ENCODE results near the gene AP3D1. TPM values are rescaled to one million over a fixed set of nuclear protein-coding genes. Genes with fewer than 3 reads are reported as not detected.
A peak's percentile ranks its signal among the peaks of the same experiment; 100 is the strongest.

Gene AP3D1
- total and polyA plus RNA-seq, 9 of the 15 experiments (the other 6 are each of a cell fraction or from before 2014, with no cell fraction given): 1.2 to 86.1 (median 35.9) TPM

GRCh38 chr19:2081873-2082810 lies 69.2 kb downstream of the AP3D1 start (continued):
- TF ChIP-seq RAD21 (CRISPR knock-in tag; conservative IDR thresholded peaks at IDR 0.05 in 1 of 2, IDR thresholded peaks at IDR 0.05 in 1 of 2) (no peak), C11orf30 (IDR thresholded peaks at IDR 0.05; ENCODE audit: low read depth) (no peak)

GRCh38 chr19:2080336-2080988 lies 70.9 kb downstream of the AP3D1 start:
- no peak overlapping the region for H3K27ac ChIP-seq (ENCODE audit: extremely low read depth, low read depth, low read length)
- H3K27me3 ChIP-seq (ENCODE audit: control insufficient read depth in 2 of 2, insufficient read depth in 2 of 2, low read length in 2 of 2): no peaks in the 10 kb centered on the region
- H3K4me3 ChIP-seq: no peak overlapping the region
- POLR2A ChIA-PET: interaction anchor here (0.5 to 0.6 kb wide), 2 partner anchors 31 to 38 kb away, joined by 3 read pairs; no protein-coding TSS in a partner anchor
- no peaks in the 10 kb centered on the region for H4K20me1 ChIP-seq (replicated peaks; ENCODE audit: control insufficient read depth, insufficient read depth, low read length)
- no peaks in the 10 kb centered on the region; the same call in 1 of the 2 replicates for H3K9me3 ChIP-seq (replicated peaks; ENCODE audit: control insufficient read depth, insufficient read depth, low read depth, low read length)
- no peak for ATAC-seq
- 88% methylated on average over 22 of the region's 23 CpGs for WGBS (ENCODE audit: insufficient coverage, low coverage, missing lambda C conversion rate)
- no peaks in the 10 kb centered on the region; the same call in 2 of the 3 replicates for H3K79me2 ChIP-seq (ENCODE audit: control insufficient read depth, insufficient read depth, low read length)
- no peak overlapping the region for H2AFZ ChIP-seq (ENCODE audit: low read depth, low read length)
- in situ Hi-C loops (cut with MboI): no loop called here
- H3K9me1 ChIP-seq (ENCODE audit: control insufficient read depth, insufficient read depth, low read length): no peaks in the 10 kb centered on the region
- DNase-seq (ENCODE audit: extremely low read depth in 1 of 4, low spot score in 3 of 4): no peak
- H3K4me2 ChIP-seq (ENCODE audit: insufficient read depth, low read length): no peak overlapping the region
- peak overlapping the region in 1 of 2 experiments; percentile 26; a peak in 2 of 4 replicates for H3K9ac ChIP-seq (ENCODE audit: insufficient read depth in 1 of 2, low read depth in 2 of 2, low read length in 2 of 2)
- intact Hi-C loops (cut with micrococcal nuclease): no loop called here
- H3K36me3 ChIP-seq (ENCODE audit: control insufficient read depth, insufficient read depth, low read length): peaks cover 46% of the 10 kb centered on the region; the same call in 2 of the 3 replicates
- TF ChIP-seq NFYB (IDR thresholded peaks at IDR 0.05; ENCODE audit: extremely low read depth, insufficient read length) (no peak), POLR3G (IDR thresholded peaks at IDR 0.05; ENCODE audit: extremely low read depth, insufficient read length, insufficient replicate concordance) (no peak), TCF3 (CRISPR knock-in tag; IDR thresholded peaks at IDR 0.05) (no peak), KAT7 (CRISPR knock-in tag; IDR thresholded peaks at IDR 0.05; ENCODE audit: borderline replicate concordance) (no peak), ELK1 (CRISPR knock-in tag; IDR thresholded peaks at IDR 0.05) (no peak), NFE2 (IDR thresholded peaks at IDR 0.05; ENCODE audit: low read depth) (no peak), MCM2 (IDR thresholded peaks at IDR 0.05; ENCODE audit: low read depth) (no peak), ARID4B (CRISPR knock-in tag; IDR thresholded peaks at IDR 0.05) (no peak)
- FAIRE-seq: peak; percentile 32
- no TSS peak for BruUV-seq (replicated peaks)
- H3K4me1 ChIP-seq (replicated peaks in 1 of 2; ENCODE audit: control insufficient read depth in 2 of 2, insufficient read depth in 2 of 2, low read length in 2 of 2): peaks cover 3 to 34% of the 10 kb centered on the region in 2 experiments; a peak in 3 of 5 replicates
- CTCF ChIA-PET (ENCODE audit: low intra/inter-chr PET ratio): no interaction called here
